SW 1271 (cell line): ENCODE measurements around the gene CDX2.
"Not testable (repeated sequence)": the region's sequence is repeated elsewhere in the genome, so short reads cannot be mapped to it uniquely, and the experiment has no call there.

Source experiments
- DNase-seq, 2 experiments: peaks; one replicate each; lab custom pipeline; 2025; lab: John Stamatoyannopoulos, UW

CDX2 gene

GRCh38 chr13:27964741-27965323, 4.3 kb downstream of the CDX2 start:
- DNase-seq = no peak

- DNase-seq = not testable (repeated sequence)
Observed at GRCh38 chr13:27964206-27964605, 4.9 kb downstream of the CDX2 start.

GRCh38 chr13:27963491-27963890, 5.6 kb downstream of the CDX2 start:
- DNase-seq = no peak

GRCh38 chr13:27962982-27963381, 6.1 kb downstream of the CDX2 start:
- no peak for DNase-seq

- DNase-seq = no peak
Observed at GRCh38 chr13:27962128-27962841, 6.8 kb downstream of the CDX2 start.

- no peak for DNase-seq
Observed at GRCh38 chr13:27961227-27962085, 7.7 kb downstream of the CDX2 start.

GRCh38 chr13:27960362-27961226, 8.5 kb downstream of the CDX2 start:
- DNase-seq = peak in 1 of 2 experiments; percentile 19

- DNase-seq = no peak
Observed at GRCh38 chr13:27959976-27960361, 9.1 kb downstream of the CDX2 start.

GRCh38 chr13:27956576-27957300, 12.4 kb downstream of the CDX2 start:
- no peak for DNase-seq

- no peak for DNase-seq
Observed at GRCh38 chr13:27955014-27955591, 14.0 kb downstream of the CDX2 start.

- DNase-seq = no peak
Observed at GRCh38 chr13:27954406-27954851, 14.7 kb downstream of the CDX2 start.

- DNase-seq = peak; percentile 12 to 61
Observed at GRCh38 chr13:27953676-27954405, 15.3 kb downstream of the CDX2 start.

GRCh38 chr13:27952876-27953675, 16.0 kb downstream of the CDX2 start:
- no peak for DNase-seq

- no peak for DNase-seq
Observed at GRCh38 chr13:27942972-27943371, 26.1 kb downstream of the CDX2 start.

GRCh38 chr13:27933580-27934328, 35.4 kb downstream of the CDX2 start:
- no peak for DNase-seq

GRCh38 chr13:27933118-27933517, 36.0 kb downstream of the CDX2 start:
- no peak for DNase-seq

- DNase-seq = no peak
Observed at GRCh38 chr13:27929868-27930267, 39.2 kb downstream of the CDX2 start.
